Breast epithelium (tissue), 3 donors: ENCODE measurements around the gene ARID1B.

Experiments used
- CTCF ChIP-seq, 3 donors: fragments of 450-650 bp; IDR thresholded peaks; one replicate each; pipeline ENCODE4 v1.5.1; 2016 to 2017; ENCODE audit warnings: antibody characterized with exemption in 3 of 3, mild to moderate bottlenecking in 3 of 3, moderate library complexity in 3 of 3
- POLR2A ChIP-seq: fragments of 450-650 bp; IDR thresholded peaks from one replicate; pipeline ENCODE4 v1.6.1; 2016; ENCODE audit warnings: antibody characterized with exemption, mild to moderate bottlenecking, moderate library complexity

GRCh38 chr6:156783958-156784357 lies 6.8 kb downstream of the ARID1B start:
- no peak for TF ChIP-seq CTCF (IDR thresholded peaks at IDR 0.05)
- TF ChIP-seq POLR2A: no peak
